DLD1 (cell line): ENCODE data around the gene COL25A1.

Experiments used
- in situ Hi-C: cut with HindIII; loops from 2 replicates; pipeline ENCODE4 v1.10.0; 2017; ENCODE audit warnings: low sequenced_read_pairs

Gene COL25A1

GRCh38 chr4:108930186-108930585 is 372.3 kb downstream of the COL25A1 start:
- in situ Hi-C loops: no loop called here

GRCh38 chr4:108926781-108927180 is 375.7 kb downstream of the COL25A1 start:
- in situ Hi-C loops: no loop called here

- in situ Hi-C loops: no loop called here
These were observed 376.4 kb downstream of the COL25A1 start for GRCh38 chr4:108926061-108926460.

GRCh38 chr4:108922191-108922590 is 380.3 kb downstream of the COL25A1 start:
- in situ Hi-C loops: no loop called here

- in situ Hi-C loops: no loop called here
These were observed 381.9 kb downstream of the COL25A1 start for GRCh38 chr4:108920395-108921087.

- in situ Hi-C loops: no loop called here
These were observed 383.1 kb downstream of the COL25A1 start for GRCh38 chr4:108919226-108919893.

- in situ Hi-C loops: no loop called here
These were observed 385.2 kb downstream of the COL25A1 start for GRCh38 chr4:108917255-108917654.

- in situ Hi-C loops: no loop called here
These were observed 385.8 kb downstream of the COL25A1 start for GRCh38 chr4:108916638-108917037.

- in situ Hi-C loops: no loop called here
These were observed 395.5 kb downstream of the COL25A1 start for GRCh38 chr4:108906866-108907367.

GRCh38 chr4:108906006-108906405 is 396.5 kb downstream of the COL25A1 start:
- in situ Hi-C loops: no loop called here

GRCh38 chr4:108903464-108904221 is 398.8 kb downstream of the COL25A1 start:
- in situ Hi-C loops: no loop called here

GRCh38 chr4:108902769-108903168 is 399.7 kb downstream of the COL25A1 start:
- in situ Hi-C loops: no loop called here

GRCh38 chr4:108901291-108901690 is 401.2 kb downstream of the COL25A1 start:
- in situ Hi-C loops: no loop called here

GRCh38 chr4:108900018-108900580 is 402.4 kb downstream of the COL25A1 start:
- in situ Hi-C loops: no loop called here

GRCh38 chr4:108893468-108893867 is 409.0 kb downstream of the COL25A1 start:
- in situ Hi-C loops: no loop called here

GRCh38 chr4:108891896-108892590 is 410.4 kb downstream of the COL25A1 start:
- in situ Hi-C loops: no loop called here

GRCh38 chr4:108890484-108890881 is 412.0 kb downstream of the COL25A1 start:
- in situ Hi-C loops: no loop called here

GRCh38 chr4:108889696-108890483 is 412.6 kb downstream of the COL25A1 start:
- in situ Hi-C loops: no loop called here

GRCh38 chr4:108888769-108889168 is 413.7 kb downstream of the COL25A1 start:
- in situ Hi-C loops: no loop called here

- in situ Hi-C loops: no loop called here
These were observed 415.4 kb downstream of the COL25A1 start for GRCh38 chr4:108887034-108887433.
